Brain pericyte (primary cell): ENCODE measurements around the gene PTGDS.
"Not testable (repeated sequence)": the region's sequence is repeated elsewhere in the genome, so short reads cannot be mapped to it uniquely, and the experiment has no call there.

ENCODE experiments used
- DNase-seq: peaks from one replicate; pipeline ENCODE4 v3.0.0-alpha.2; 2012; ENCODE audit warnings: low read depth, low spot score

Gene PTGDS

GRCh38 chr9:136990242-136990911, 13.1 kb downstream of the PTGDS start:
- no peak for DNase-seq

- DNase-seq: no peak
Observed at GRCh38 chr9:136991993-136992818, 14.9 kb downstream of the PTGDS start, which contains the start of gene PAXX. Gene PAXX, plus strand, starts transcription at chr9:136992422. Its CDS starts 22 bp downstream, at chr9:136992444.

- no peak for DNase-seq
Observed at GRCh38 chr9:136992819-136993369, 15.6 kb downstream of the PTGDS start.

DNA sequence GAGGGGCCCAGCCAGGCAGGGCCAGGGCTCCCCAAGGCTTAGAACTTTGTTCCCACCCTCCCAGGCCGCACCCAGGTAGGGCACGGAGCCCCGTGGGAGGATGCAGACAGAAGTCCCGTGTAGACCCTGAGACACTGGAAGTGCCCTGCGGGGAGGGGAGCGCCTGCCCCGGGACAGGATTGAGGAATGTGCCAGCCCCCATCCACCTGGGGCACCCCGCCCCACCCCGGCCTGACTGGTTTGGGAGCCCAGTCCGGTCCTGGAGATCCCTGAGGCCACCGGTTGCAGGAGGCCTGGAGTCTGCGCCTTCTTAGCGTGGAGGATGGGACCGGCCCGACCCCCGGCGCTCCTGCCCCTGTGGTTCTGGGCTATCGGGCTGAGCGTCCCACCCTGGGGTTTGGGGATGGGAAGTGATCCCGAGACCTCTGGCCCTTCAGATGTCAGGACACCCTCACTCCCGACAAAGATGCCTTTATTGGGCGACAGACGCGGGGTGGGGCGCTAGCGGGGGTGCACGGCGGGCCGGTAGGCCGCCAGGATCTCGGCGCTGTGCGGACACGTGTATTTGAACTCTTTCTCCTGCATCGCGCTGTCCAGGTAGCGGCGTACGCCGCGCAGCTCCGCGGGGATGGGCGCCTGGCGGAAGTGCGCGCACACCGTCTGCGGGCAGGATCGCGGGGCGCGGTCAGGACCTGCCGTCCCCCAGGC, 17.0 kb downstream of the PTGDS start:
- DNase-seq: no peak

DNA sequence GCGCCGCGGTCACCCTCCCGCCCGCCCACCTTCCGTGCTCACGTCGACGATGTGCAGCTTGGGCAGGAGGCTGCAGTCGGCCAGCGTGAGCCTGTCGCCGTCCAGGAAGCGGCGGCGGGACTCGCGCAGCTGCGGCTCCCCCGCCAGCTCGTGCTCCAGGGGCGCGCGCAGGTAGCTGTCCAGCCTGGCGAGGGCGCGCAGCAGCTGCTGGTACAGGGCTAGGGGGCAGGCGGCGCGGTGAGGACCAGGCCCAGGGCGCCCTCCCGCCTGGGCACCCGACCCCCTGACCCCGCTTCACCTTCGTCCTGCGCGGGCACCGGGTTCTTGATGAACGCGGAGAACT, 17.6 kb downstream of the PTGDS start:
- DNase-seq: no peak

DNA sequence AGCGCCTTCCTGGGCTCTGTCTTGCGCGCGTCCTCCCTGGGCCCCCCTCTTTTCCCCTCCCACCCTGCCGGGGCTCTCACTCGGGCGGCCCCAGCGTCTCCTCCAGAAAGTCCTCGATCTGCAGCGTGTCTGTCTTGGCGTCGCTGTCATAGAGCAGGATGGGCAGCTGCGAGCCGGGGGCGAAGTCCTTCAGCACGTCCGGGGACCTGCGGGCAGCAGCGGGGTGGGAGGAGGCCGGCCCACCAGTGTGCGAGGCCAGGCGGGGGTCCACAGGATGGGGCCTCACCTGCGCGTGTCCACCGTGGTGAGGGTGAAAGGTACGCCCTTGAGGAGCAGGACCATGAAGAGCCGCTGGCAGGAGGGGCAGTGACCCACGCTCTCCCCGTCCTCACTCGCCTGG, 18.1 kb downstream of the PTGDS start:
- DNase-seq: no peak

GRCh38 chr9:136995772-136996311, 18.5 kb downstream of the PTGDS start:
- no peak for DNase-seq

DNA sequence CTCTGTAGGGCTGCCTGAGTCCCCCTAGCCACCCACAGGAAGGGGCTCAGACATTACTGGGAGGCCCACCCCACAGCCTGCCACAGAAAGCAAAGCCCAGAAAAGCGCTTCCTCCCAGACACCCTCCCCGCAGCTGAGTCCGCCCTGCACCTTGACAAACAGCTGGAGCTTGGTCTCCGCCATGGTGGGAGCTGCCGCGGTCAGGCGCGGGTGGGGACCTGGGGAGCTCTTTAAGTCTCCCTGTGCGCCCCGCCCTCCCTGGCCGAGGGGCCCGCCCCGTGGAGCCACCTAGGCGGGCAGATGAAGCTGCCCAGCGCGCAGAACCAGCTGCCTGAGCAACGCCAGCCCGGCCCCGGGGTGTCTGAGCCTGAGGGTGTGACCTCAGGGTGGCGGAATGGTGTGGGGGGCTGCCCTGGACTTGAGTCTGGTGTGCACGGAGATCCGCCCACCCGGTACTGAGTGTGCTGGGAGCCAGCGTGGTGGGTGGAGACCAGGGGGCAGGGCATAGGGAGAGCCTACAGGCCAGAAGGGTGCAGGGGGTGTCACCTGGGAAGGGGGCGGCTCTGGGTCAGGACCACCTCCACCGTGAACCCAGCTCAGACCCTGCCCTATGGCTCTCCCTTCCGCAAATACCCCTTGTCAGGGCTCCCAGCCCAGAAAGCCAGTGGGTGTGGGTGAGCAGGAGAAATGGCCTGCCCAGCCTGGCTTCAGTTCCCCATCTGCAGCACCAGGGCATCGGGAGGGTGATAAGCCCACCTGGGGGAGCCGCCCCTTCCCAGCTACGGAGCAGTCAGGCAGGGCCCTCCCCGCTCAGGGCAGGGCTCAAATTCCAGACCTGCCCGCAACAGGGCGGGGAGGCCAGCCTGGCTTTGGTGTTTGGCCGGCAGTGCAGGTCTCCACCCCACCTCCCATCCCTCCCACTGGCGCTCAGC, 19.3 kb downstream of the PTGDS start, which contains the start of gene CLIC3:
CLIC3 (minus strand) TSS at position 208 of the 932 bp plus-strand sequence; CDS start at position 183, 25 bp downstream.
- DNase-seq: no peak

DNA sequence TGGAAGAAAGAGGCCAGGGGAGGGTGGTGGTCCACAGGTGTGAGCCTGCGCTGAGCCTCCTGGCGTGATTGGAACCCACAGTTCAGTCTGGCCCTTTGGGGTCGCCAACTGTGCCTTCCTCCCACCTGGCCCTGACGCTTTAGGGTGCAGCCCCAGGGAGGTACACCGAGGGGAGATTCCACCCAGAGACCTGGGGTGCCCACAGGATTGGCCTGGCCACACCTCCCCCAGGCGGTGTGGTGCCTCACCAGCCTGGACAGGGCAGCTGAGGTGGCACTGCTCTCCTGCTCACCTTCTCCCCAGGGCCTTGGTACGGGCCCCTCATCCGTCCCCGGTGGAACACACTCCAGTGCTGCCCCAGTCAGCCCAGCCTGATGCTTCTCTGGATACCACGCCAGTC, 20.1 kb downstream of the PTGDS start:
- DNase-seq: no peak

DNA sequence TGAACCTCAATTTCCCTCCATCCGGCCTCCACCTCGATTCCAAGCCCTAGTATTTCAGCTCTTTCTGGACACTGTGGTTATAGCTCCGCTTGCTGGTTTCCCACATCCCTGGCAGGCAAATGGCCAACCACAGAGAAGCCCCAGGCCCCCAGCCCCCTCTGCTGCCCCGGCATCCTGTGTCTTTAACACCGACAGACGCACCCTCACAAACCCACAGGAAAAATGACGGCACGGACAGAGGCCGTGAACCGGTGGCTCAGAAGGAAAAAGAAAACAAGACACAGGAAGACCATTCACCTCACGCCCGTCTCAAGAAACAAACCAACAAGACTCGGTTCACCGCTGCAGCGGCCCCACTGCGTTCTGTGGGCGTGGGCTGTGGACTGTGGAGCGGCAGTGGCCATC, 20.5 kb downstream of the PTGDS start:
- DNase-seq: no peak

DNA sequence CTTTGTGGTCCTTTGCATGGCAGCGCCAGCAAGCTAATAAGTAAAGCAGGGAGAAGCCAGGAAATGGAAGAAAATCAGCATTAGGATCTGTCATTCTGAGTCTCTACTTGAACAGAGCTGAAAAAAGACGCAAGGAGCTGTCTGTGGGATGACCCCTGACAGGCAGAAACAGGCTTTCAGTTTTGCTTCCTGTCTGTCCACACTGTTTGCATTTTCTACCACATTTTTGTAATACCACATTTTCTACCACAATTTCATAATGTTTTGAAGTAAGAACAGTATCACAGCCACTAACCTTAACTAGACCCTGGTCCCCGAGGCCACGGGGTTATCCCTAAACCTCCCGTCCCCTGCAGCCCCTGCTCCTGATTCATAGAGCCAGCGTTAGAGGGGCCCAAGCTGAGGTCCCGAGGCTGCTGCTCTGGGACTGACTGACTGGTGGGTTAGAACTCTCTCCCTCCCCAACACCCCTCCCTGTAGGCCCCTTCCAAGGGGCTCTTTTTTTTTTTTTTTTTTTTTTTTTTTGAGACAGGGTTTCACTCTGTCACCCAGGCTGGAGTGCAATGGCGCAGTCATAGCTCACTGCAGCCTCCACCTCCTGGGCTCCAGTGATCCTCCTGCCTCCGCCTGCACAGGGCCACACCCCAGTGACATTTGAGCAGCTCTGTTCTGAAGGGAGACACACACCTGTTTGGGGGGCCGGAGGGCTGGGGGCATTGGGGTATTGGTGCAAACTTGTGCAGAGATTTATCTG, 23.1 kb downstream of the PTGDS start:
- no peak for DNase-seq

DNA sequence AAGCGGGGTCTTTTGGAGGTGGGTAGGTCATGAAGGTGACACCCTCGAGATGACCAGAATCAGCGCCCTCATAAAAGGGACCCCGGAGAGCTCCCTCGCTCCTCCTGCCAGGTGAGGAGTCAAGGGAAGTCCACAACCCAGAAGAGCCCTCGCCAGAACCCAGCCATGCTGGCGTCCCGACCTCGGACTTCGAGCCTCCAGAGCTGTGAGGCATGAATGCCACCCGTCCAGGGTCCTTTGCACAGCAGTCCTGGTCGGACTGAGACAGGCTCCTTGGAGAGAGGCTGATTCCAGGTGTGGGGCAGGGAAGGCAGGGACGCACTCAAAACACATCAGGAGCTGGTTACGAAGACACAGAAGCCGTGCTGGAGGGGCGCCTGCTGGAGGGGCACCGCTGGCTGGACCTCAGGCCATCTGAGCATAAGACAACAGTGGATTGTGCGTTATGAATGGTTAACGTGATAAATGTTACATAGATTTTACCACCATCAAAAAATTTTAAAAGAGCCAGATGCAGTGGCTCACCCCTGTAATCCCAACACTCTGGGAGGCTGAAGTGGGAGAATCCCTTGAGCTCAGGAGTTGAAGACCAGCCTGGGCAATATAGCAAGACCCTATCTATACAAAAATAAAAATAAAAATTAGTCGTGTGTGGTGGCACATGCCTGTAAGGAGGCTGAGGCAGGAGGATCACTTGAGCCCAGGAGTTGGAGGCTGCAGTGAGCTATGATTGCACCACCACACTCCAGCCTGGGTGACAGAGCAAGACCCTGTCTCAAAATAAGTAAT, 24.7 kb downstream of the PTGDS start:
- no peak for DNase-seq

GRCh38 chr9:137002646-137003041, 25.3 kb downstream of the PTGDS start:
- DNase-seq: no peak

- not testable (repeated sequence) for DNase-seq
Observed at GRCh38 chr9:137004285-137004684, 27.0 kb downstream of the PTGDS start.

DNA sequence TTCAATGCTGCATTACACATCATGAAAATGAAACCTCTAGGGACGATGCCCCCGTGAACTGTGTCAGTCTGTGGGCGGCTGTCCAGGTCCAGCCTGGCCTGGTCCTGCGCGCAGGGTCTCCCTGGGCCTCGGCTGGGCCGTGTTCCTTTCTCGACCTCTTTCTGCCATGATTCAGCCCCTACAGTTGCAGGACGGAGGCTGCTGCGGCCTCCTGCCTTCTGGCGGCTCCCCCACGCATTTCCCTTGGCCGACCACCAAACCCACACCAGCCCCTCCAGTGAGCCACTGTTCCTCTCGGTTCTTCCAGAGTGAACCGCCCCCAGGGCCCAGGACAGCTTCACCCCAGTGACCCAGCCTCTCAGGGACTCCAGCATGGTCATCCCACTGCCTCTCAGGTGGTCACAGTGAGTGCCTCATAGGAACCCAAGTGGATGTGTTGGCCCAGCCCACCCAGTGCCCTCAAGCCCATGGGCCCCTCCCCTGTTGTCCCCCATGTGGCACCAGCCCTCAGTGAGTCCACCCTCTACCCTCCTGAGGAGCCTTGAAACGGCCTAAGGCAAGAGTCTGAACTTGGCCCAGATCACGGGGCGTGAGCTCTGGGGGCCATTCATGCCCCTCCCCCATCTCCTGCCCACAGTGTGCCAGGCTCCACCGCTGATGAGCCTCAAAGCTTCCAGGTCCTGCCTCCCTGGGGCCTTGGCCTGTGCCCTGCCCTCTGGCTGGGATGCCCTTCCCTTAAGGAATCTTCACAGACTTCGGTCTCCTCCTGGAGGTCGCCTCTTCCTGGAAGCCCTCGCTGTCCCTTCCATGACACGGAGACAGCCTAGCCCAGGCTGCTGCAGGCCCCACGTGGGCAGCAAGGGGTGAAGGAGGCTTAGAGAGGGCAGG, 29.1 kb downstream of the PTGDS start:
- DNase-seq: no peak

- DNase-seq: no peak
Observed at GRCh38 chr9:137007108-137007815, 30.0 kb downstream of the PTGDS start.

DNA sequence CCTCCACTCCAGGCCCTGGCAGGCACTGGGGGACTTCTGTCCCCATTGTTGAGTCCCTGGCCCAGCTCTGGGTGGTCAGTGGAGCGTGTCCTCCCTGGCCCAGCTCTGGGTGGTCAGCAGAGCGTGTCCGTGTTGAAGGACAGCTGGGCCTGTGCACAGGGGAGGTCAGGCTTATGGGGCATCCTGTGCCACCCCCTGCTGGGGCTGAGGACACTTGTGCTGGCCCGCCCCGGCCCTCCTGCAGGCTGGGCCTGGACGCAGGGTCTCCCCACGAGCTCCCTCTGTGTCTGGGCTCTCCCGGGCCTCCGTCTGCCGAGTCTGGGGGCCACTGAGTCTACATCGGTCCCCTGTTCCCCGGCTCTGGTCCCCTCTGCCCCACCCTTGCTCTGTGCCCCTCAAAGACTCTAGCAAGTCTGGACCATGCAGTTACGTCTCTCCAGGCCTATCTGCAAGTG, 30.5 kb downstream of the PTGDS start:
- no peak for DNase-seq
